Breast epithelium (tissue), 4 donors: ENCODE results near the gene NFXL1. TPM values are rescaled to one million over a fixed set of nuclear protein-coding genes. Genes with fewer than 3 reads are reported as not detected.
"Not testable (repeated sequence)": the region's sequence is repeated elsewhere in the genome, so short reads cannot be mapped to it uniquely, and the experiment has no call there.

Experiments
- DNase-seq, 2 donors: peaks; one replicate each; pipeline ENCODE4 v3.0.0-alpha.2; 2019; ENCODE audit warnings: low spot score in 2 of 2
- H3K27ac ChIP-seq, 2 donors: fragments of 200-600 bp; sonication (generic) in 1 of 2; one replicate each; pipeline ENCODE4 v1.5.1; 2016 to 2019; ENCODE audit warnings: mild to moderate bottlenecking in 1 of 2
- H3K27me3 ChIP-seq, 2 donors: fragments of 200-600 bp; sonication (generic) in 1 of 2; one replicate each; pipeline versions ENCODE4 v1.5.1 to v1.6.0; 2017 to 2019; ENCODE audit warnings: control low read depth in 1 of 2, mild to moderate bottlenecking in 1 of 2
- H3K36me3 ChIP-seq: fragments of 200-600 bp; one replicate; pipeline ENCODE4 v1.5.1; 2019
- H3K4me1 ChIP-seq, 2 donors: fragments of 200-600 bp; sonication (generic); one replicate each; pipeline ENCODE4 v1.5.1; 2016 to 2019; ENCODE audit warnings: control low read depth in 1 of 2
- H3K4me3 ChIP-seq, 3 donors: fragments of 200-600 bp; sonication (generic); 1 replicate in 2 of 3; 2 replicates in 1 of 3; pipeline ENCODE4 v1.5.1; 2016 to 2019; ENCODE audit warnings: mild to moderate bottlenecking in 3 of 3, moderate library complexity in 2 of 3
- H3K9me3 ChIP-seq, 2 donors: fragments of 200-600 bp; sonication (generic) in 1 of 2; one replicate each; pipeline ENCODE4 v1.5.1; 2016 to 2019; ENCODE audit warnings: control low read depth in 1 of 2
- CTCF ChIP-seq, 3 donors: fragments of 450-650 bp; IDR thresholded peaks; one replicate each; pipeline ENCODE4 v1.5.1; 2016 to 2017; ENCODE audit warnings: antibody characterized with exemption in 3 of 3, mild to moderate bottlenecking in 3 of 3, moderate library complexity in 3 of 3
- POLR2A ChIP-seq: fragments of 450-650 bp; IDR thresholded peaks from one replicate; pipeline ENCODE4 v1.6.1; 2016; ENCODE audit warnings: antibody characterized with exemption, mild to moderate bottlenecking, moderate library complexity
- POLR2AphosphoS5 ChIP-seq, 3 donors: sonication (generic); formaldehyde crosslinking; IDR thresholded peaks; one replicate each; pipeline ENCODE4 v1.6.1; 2017; ENCODE audit warnings: antibody characterized with exemption in 3 of 3
- intact Hi-C: fragments of 100-400 bp; cut with DNase I; formaldehyde crosslinking; loops from one replicate; pipeline ENCODE4 v1.15.1; 2023; ENCODE audit warnings: low total_unique reads
- total RNA-seq, 3 donors: library from RNA; depleted of rRNA; stranded (reverse); fragments of >200 nt; gene quantifications; one replicate each; pipeline ENCODE4 v1.1.0, GENCODE V29; 2016

NFXL1 gene
- total RNA-seq, 3 donors from 2014 or later: 12.5 to 22.7 (median 20.0) TPM

- no peak for DNase-seq
- H3K27ac ChIP-seq: no peak overlapping the region
- TF ChIP-seq POLR2A (no peak), CTCF (IDR thresholded peaks at IDR 0.05) (no peak), POLR2AphosphoS5 (IDR thresholded peaks at IDR 0.05) (no peak)
- no peak overlapping the region for H3K4me3 ChIP-seq
- H3K36me3 ChIP-seq: no peaks in the 10 kb centered on the region
- intact Hi-C loops: loop anchor here (10.0 kb wide), 1 partner anchor 245 kb away; no protein-coding TSS in a partner anchor
- no peaks in the 10 kb centered on the region for H3K4me1 ChIP-seq
- no peaks in the 10 kb centered on the region for H3K27me3 ChIP-seq
- H3K9me3 ChIP-seq: no peaks in the 10 kb centered on the region
Measured at GRCh38 chr4:47929682-47930201, 15.4 kb upstream of the NFXL1 start.

GRCh38 chr4:47926667-47927258, 12.4 kb upstream of the NFXL1 start:
- no peaks in the 10 kb centered on the region for H3K36me3 ChIP-seq
- no peak for DNase-seq
- H3K4me1 ChIP-seq: no peaks in the 10 kb centered on the region
- intact Hi-C loops: loop anchor here (10.0 kb wide), 1 partner anchor 242 kb away; no protein-coding TSS in a partner anchor
- no peaks in the 10 kb centered on the region for H3K9me3 ChIP-seq
- H3K27me3 ChIP-seq: no peaks in the 10 kb centered on the region
- no peak overlapping the region for H3K27ac ChIP-seq
- H3K4me3 ChIP-seq: peak overlapping the region in 2 of 3 donors; percentile 21 to 54
- TF ChIP-seq POLR2AphosphoS5 (IDR thresholded peaks at IDR 0.05) (no peak), CTCF (IDR thresholded peaks at IDR 0.05) (peak in 2 of 3 donors; percentile 25 to 34)

GRCh38 chr4:47923261-47923608, 8.9 kb upstream of the NFXL1 start:
- not testable (repeated sequence) for H3K27me3 ChIP-seq, H3K4me1 ChIP-seq, H3K27ac ChIP-seq, H3K4me3 ChIP-seq, H3K9me3 ChIP-seq, DNase-seq, H3K36me3 ChIP-seq
- intact Hi-C loops: loop anchor here (10.0 kb wide), 1 partner anchor 238 kb away; no protein-coding TSS in a partner anchor

GRCh38 chr4:47922436-47923260, 8.3 kb upstream of the NFXL1 start:
- intact Hi-C loops: loop anchor here (10.0 kb wide), 1 partner anchor 238 kb away; no protein-coding TSS in a partner anchor
- not testable (repeated sequence) for H3K9me3 ChIP-seq, H3K27ac ChIP-seq, DNase-seq, H3K4me3 ChIP-seq, H3K36me3 ChIP-seq, H3K27me3 ChIP-seq, H3K4me1 ChIP-seq

- H3K4me3 ChIP-seq, intact Hi-C loops, H3K9me3 ChIP-seq, H3K27me3 ChIP-seq, H3K36me3 ChIP-seq, DNase-seq, H3K4me1 ChIP-seq, H3K27ac ChIP-seq: not testable (repeated sequence)
Measured at GRCh38 chr4:47917163-47917562, 2.8 kb upstream of the NFXL1 start.

- DNase-seq: no peak
- TF ChIP-seq POLR2A: no peak
- no peak for TF ChIP-seq POLR2AphosphoS5 (IDR thresholded peaks at IDR 0.05)
- no peak for TF ChIP-seq CTCF (IDR thresholded peaks at IDR 0.05)
- intact Hi-C loops: no loop called here
- Histone ChIP-seq H3K27ac (no peak overlapping the region), H3K4me3 (no peak overlapping the region), H3K4me1 (peaks cover 0 to 6% of the 10 kb centered on the region in 2 donors), H3K9me3 (no peaks in the 10 kb centered on the region), H3K27me3 (no peaks in the 10 kb centered on the region), H3K36me3 (no peaks in the 10 kb centered on the region)
Measured at GRCh38 chr4:47915378-47915777, 995 bp upstream of the NFXL1 start.
